Femur (tissue), 1 donor: ENCODE data around the gene ATP8A1.

Experiments used
- DNase-seq: peaks from one replicate; pipeline ENCODE4 v3.0.0-alpha.2; 2017

The ATP8A1 gene

GRCh38 chr4:42624551-42624950 lies 32.4 kb downstream of the ATP8A1 start:
- no peak for DNase-seq

GRCh38 chr4:42618023-42618422 lies 38.9 kb downstream of the ATP8A1 start:
- DNase-seq: no peak

GRCh38 chr4:42617030-42617429 lies 39.9 kb downstream of the ATP8A1 start:
- no peak for DNase-seq

- DNase-seq: no peak
Observed at GRCh38 chr4:42616572-42616971, 40.3 kb downstream of the ATP8A1 start.

GRCh38 chr4:42615131-42615763 lies 41.7 kb downstream of the ATP8A1 start:
- no peak for DNase-seq

GRCh38 chr4:42612898-42613297 lies 44.0 kb downstream of the ATP8A1 start:
- no peak for DNase-seq

GRCh38 chr4:42610941-42611340 lies 46.0 kb downstream of the ATP8A1 start:
- DNase-seq: no peak

GRCh38 chr4:42609051-42609450 lies 47.9 kb downstream of the ATP8A1 start:
- no peak for DNase-seq

- no peak for DNase-seq
Observed at GRCh38 chr4:42608551-42608950, 48.4 kb downstream of the ATP8A1 start.

GRCh38 chr4:42607011-42607726 lies 49.7 kb downstream of the ATP8A1 start:
- DNase-seq: no peak

GRCh38 chr4:42605264-42605663 lies 51.6 kb downstream of the ATP8A1 start:
- DNase-seq: no peak

GRCh38 chr4:42603862-42604261 lies 53.0 kb downstream of the ATP8A1 start:
- DNase-seq: no peak

- DNase-seq: no peak
Observed at GRCh38 chr4:42600578-42600977, 56.3 kb downstream of the ATP8A1 start.

GRCh38 chr4:42596918-42597317 lies 60.0 kb downstream of the ATP8A1 start:
- no peak for DNase-seq

GRCh38 chr4:42594888-42595287 lies 62.0 kb downstream of the ATP8A1 start:
- DNase-seq: no peak

- DNase-seq: no peak
Observed at GRCh38 chr4:42588909-42589308, 68.0 kb downstream of the ATP8A1 start.

GRCh38 chr4:42586775-42587174 lies 70.1 kb downstream of the ATP8A1 start:
- DNase-seq: no peak

- DNase-seq: no peak
Observed at GRCh38 chr4:42579903-42580302, 77.0 kb downstream of the ATP8A1 start.

GRCh38 chr4:42578187-42578586 lies 78.7 kb downstream of the ATP8A1 start:
- no peak for DNase-seq

GRCh38 chr4:42574870-42575430 lies 82.0 kb downstream of the ATP8A1 start:
- no peak for DNase-seq

GRCh38 chr4:42573249-42573648 lies 83.7 kb downstream of the ATP8A1 start:
- DNase-seq: no peak

GRCh38 chr4:42570221-42570620 lies 86.7 kb downstream of the ATP8A1 start:
- DNase-seq: peak; percentile 21

GRCh38 chr4:42568610-42569207 lies 88.2 kb downstream of the ATP8A1 start:
- DNase-seq: peak; percentile 59

- DNase-seq: no peak
Observed at GRCh38 chr4:42566835-42567234, 90.1 kb downstream of the ATP8A1 start.
